GM12892 (cell line): ENCODE data around the gene TCOF1.

ENCODE experiments used
- POLR2A ChIP-seq: IDR thresholded peaks from 2 replicates; pipeline ENCODE4 v1.6.1; 2011; ENCODE audit warnings: low read depth, low read length, control low read depth
- POLR2AphosphoS5 ChIP-seq: IDR thresholded peaks from 2 replicates; pipeline ENCODE4 v1.6.1; 2011; ENCODE audit warnings: low read depth, low read length, control low read depth
- TAF1 ChIP-seq: IDR thresholded peaks from 2 replicates; pipeline ENCODE4 v1.6.1; 2011; ENCODE audit warnings: low read depth, mild to moderate bottlenecking, control low read depth, low read length, borderline replicate concordance

DNA sequence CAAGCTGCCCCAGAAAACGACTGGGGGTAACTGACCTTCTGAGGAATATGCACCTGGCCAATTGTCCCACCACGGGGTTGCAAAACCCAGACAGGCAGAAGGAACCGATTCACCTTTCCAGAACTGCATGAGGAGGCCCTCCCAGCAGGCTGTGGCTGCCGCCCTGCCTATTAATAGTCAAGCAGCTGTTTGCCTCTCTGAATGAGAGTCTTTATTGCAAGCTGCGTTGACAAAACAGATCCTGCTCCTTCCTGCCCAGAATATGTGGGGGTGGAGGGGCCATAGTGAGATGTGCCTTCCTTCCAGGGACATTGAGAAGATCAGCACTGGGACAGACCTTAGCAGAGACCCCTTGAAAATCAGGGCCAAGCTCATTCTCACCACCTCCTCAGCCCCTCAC lies 18.3 kb upstream of the TCOF1 start:
- TF ChIP-seq POLR2A (no peak), POLR2AphosphoS5 (no peak), TAF1 (no peak)
